Suppressor macrophage treated with lipopolysaccharide for 1 hour (primary cell): ENCODE results near the gene ADGRB3.
"Not testable (repeated sequence)": the region's sequence is repeated elsewhere in the genome, so short reads cannot be mapped to it uniquely, and the experiment has no call there.

Source experiments
- DNase-seq, 3 donors: peaks; one replicate each; pipeline ENCODE4 v3.0.0-alpha.2; 2020 to 2022

ADGRB3 gene

GRCh38 chr6:68743099-68743498 lies 108.0 kb downstream of the ADGRB3 start:
- no peak for DNase-seq

- DNase-seq, result not testable (repeated sequence)
Measured at GRCh38 chr6:68744376-68744775, 109.3 kb downstream of the ADGRB3 start.

GRCh38 chr6:68746376-68746775 lies 111.3 kb downstream of the ADGRB3 start:
- no peak for DNase-seq

- DNase-seq, result no peak
Measured at GRCh38 chr6:68747110-68747790, 112.2 kb downstream of the ADGRB3 start.

- DNase-seq, result not testable (repeated sequence)
Measured at GRCh38 chr6:68747832-68748231, 112.8 kb downstream of the ADGRB3 start.

GRCh38 chr6:68754681-68755213 lies 119.7 kb downstream of the ADGRB3 start:
- DNase-seq, result peak; percentile 32 to 47 (median 42)

GRCh38 chr6:68756454-68757375 lies 121.6 kb downstream of the ADGRB3 start:
- DNase-seq, result peak; percentile 27 to 66 (median 54)

- no peak for DNase-seq
Measured at GRCh38 chr6:68757821-68758220, 122.7 kb downstream of the ADGRB3 start.

GRCh38 chr6:68758559-68758958 lies 123.5 kb downstream of the ADGRB3 start:
- DNase-seq, result no peak

- DNase-seq, result no peak
Measured at GRCh38 chr6:68760485-68760884, 125.4 kb downstream of the ADGRB3 start.

- no peak for DNase-seq
Measured at GRCh38 chr6:68760941-68761676, 126.0 kb downstream of the ADGRB3 start.

GRCh38 chr6:68761985-68762384 lies 126.9 kb downstream of the ADGRB3 start:
- DNase-seq, result no peak

- no peak for DNase-seq
Measured at GRCh38 chr6:68771426-68771825, 136.3 kb downstream of the ADGRB3 start.

- DNase-seq, result no peak
Measured at GRCh38 chr6:68774843-68775242, 139.8 kb downstream of the ADGRB3 start.

- DNase-seq, result no peak
Measured at GRCh38 chr6:68776354-68776753, 141.3 kb downstream of the ADGRB3 start.

- DNase-seq, result no peak
Measured at GRCh38 chr6:68777956-68778355, 142.9 kb downstream of the ADGRB3 start.

GRCh38 chr6:68778356-68779020 lies 143.4 kb downstream of the ADGRB3 start:
- peak; percentile 52 to 62 (median 59) for DNase-seq

- DNase-seq, result no peak
Measured at GRCh38 chr6:68779366-68779765, 144.3 kb downstream of the ADGRB3 start.

- not testable (repeated sequence) for DNase-seq
Measured at GRCh38 chr6:68790128-68790527, 155.0 kb downstream of the ADGRB3 start.

- not testable (repeated sequence) for DNase-seq
Measured at GRCh38 chr6:68814976-68815375, 179.9 kb downstream of the ADGRB3 start.

GRCh38 chr6:68826501-68826900 lies 191.4 kb downstream of the ADGRB3 start:
- DNase-seq, result no peak

GRCh38 chr6:68834551-68834950 lies 199.5 kb downstream of the ADGRB3 start:
- no peak for DNase-seq
